ENCODE data around the gene PRSS35. TPM values are rescaled to one million over a fixed set of nuclear protein-coding genes. Genes with fewer than 3 reads are reported as not detected.
"Not testable (repeated sequence)": the region's sequence is repeated elsewhere in the genome, so short reads cannot be mapped to it uniquely, and the experiment has no call there.

The PRSS35 gene
- total and polyA plus RNA-seq, 5 donors: 6.6 to 18.9 (median 9.4) TPM

GRCh38 chr6:83514866-83515466 is 2.6 kb downstream of the PRSS35 start:
- 19% methylated on average over 4 of the region's 4 CpGs for WGBS
- Histone ChIP-seq H3K4me1 (ENCODE audit: control insufficient read depth, insufficient read depth, low read length) (no peaks in the 10 kb centered on the region), H3K27me3 (ENCODE audit: control insufficient read depth, insufficient read depth) (no peaks in the 10 kb centered on the region), H3K27ac (ENCODE audit: low read length) (no peak overlapping the region), H3K4me3 (ENCODE audit: low read length) (no peak overlapping the region), H3K9me3 (ENCODE audit: control insufficient read depth, low read length) (no peaks in the 10 kb centered on the region)
- ATAC-seq (no peak), DNase-seq (no peak)
- intact Hi-C loops (cut with DNase I): loop anchor here (2.0 to 10.0 kb wide), 6 partner anchors 88 to 450 kb away; partner anchors contain the start of genes DOP1A (in 2 of the 4) and UBE3D (in 2 of the 4)

- Histone ChIP-seq H3K9me3 (ENCODE audit: control insufficient read depth, low read length) (no peaks in the 10 kb centered on the region), H3K27me3 (ENCODE audit: control insufficient read depth, insufficient read depth) (no peaks in the 10 kb centered on the region), H3K4me1 (ENCODE audit: control insufficient read depth, insufficient read depth, low read length) (no peaks in the 10 kb centered on the region), H3K27ac (ENCODE audit: low read length) (no peak overlapping the region), H3K4me3 (ENCODE audit: low read length) (no peak overlapping the region)
- DNase-seq (no peak), ATAC-seq (no peak)
- 69% methylated on average over 1 of the region's 1 CpG for WGBS
- intact Hi-C loops (cut with DNase I): loop anchor here in 2 of 4 donors (5.0 to 10.0 kb wide), 2 partner anchors 295 to 453 kb away; partner anchors contain the start of genes DOP1A (in 1 of the 2) and UBE3D (in 1 of the 2)
Measured at GRCh38 chr6:83517500-83517899, 5.2 kb downstream of the PRSS35 start.

- intact Hi-C loops (cut with DNase I): loop anchor here in 2 of 4 donors (5.0 to 10.0 kb wide), 2 partner anchors 297 to 454 kb away; partner anchors contain the start of genes DOP1A (in 1 of the 2) and UBE3D (in 1 of the 2)
- WGBS: 64% methylated on average over 4 of the region's 4 CpGs
- Histone ChIP-seq H3K4me3 (ENCODE audit: low read length) (no peak overlapping the region), H3K9me3 (ENCODE audit: control insufficient read depth, low read length) (no peaks in the 10 kb centered on the region), H3K27me3 (ENCODE audit: control insufficient read depth, insufficient read depth) (no peaks in the 10 kb centered on the region), H3K27ac (ENCODE audit: low read length) (no peak overlapping the region), H3K4me1 (ENCODE audit: control insufficient read depth, insufficient read depth, low read length) (no peaks in the 10 kb centered on the region)
- ATAC-seq (peak in 1 of 2 donors; percentile 33), DNase-seq (no peak)
Measured at GRCh38 chr6:83518816-83519480, 6.6 kb downstream of the PRSS35 start.

GRCh38 chr6:83536034-83536646 is 23.8 kb downstream of the PRSS35 start:
- intact Hi-C loops (cut with DNase I): no loop called here
- H3K27me3 ChIP-seq (ENCODE audit: control insufficient read depth, insufficient read depth): no peaks in the 10 kb centered on the region
- no peak overlapping the region for H3K4me3 ChIP-seq (ENCODE audit: low read length)

GRCh38 chr6:83536647-83537589 is 24.6 kb downstream of the PRSS35 start:
- WGBS: 77% methylated on average over 4 of the region's 4 CpGs
- Histone ChIP-seq H3K27ac (ENCODE audit: low read length) (no peak overlapping the region), H3K4me3 (ENCODE audit: low read length) (no peak overlapping the region), H3K9me3 (ENCODE audit: control insufficient read depth, low read length) (no peaks in the 10 kb centered on the region), H3K4me1 (ENCODE audit: control insufficient read depth, insufficient read depth, low read length) (no peaks in the 10 kb centered on the region), H3K27me3 (ENCODE audit: control insufficient read depth, insufficient read depth) (no peaks in the 10 kb centered on the region)
- ATAC-seq (no peak), DNase-seq (no peak)
- intact Hi-C loops (cut with DNase I): no loop called here

More at GRCh38 chr6:83536034-83536646, 23.8 kb downstream of the PRSS35 start:
- H3K9me3 ChIP-seq (ENCODE audit: control insufficient read depth, low read length): no peaks in the 10 kb centered on the region
- 41% methylated on average over 5 of the region's 5 CpGs for WGBS
- H3K27ac ChIP-seq (ENCODE audit: low read length): no peak overlapping the region
- no peak for ATAC-seq
- no peaks in the 10 kb centered on the region for H3K4me1 ChIP-seq (ENCODE audit: control insufficient read depth, insufficient read depth, low read length)
- peak in 2 of 3 donors; percentile 27 to 53 for DNase-seq

- H3K4me3 ChIP-seq (ENCODE audit: low read length): no peak overlapping the region
- ATAC-seq (no peak), DNase-seq (no peak)
- no peaks in the 10 kb centered on the region for H3K27me3 ChIP-seq (ENCODE audit: control insufficient read depth, insufficient read depth)
- H3K4me1 ChIP-seq (ENCODE audit: control insufficient read depth, insufficient read depth, low read length): no peaks in the 10 kb centered on the region
- no peak overlapping the region for H3K27ac ChIP-seq (ENCODE audit: low read length)
- no peaks in the 10 kb centered on the region for H3K9me3 ChIP-seq (ENCODE audit: control insufficient read depth, low read length)
- intact Hi-C loops (cut with DNase I): no loop called here
- WGBS: 76% methylated on average over 4 of the region's 4 CpGs
Measured at GRCh38 chr6:83539678-83540077, 27.3 kb downstream of the PRSS35 start.

GRCh38 chr6:83546636-83547035 is 34.3 kb downstream of the PRSS35 start:
- ATAC-seq (no peak), DNase-seq (peak in 1 of 3 donors; percentile 38)
- no peak overlapping the region for H3K27ac ChIP-seq (ENCODE audit: low read length)
- no peaks in the 10 kb centered on the region for H3K9me3 ChIP-seq (ENCODE audit: control insufficient read depth, low read length)
- intact Hi-C loops (cut with DNase I): no loop called here
- H3K4me1 ChIP-seq (ENCODE audit: control insufficient read depth, insufficient read depth, low read length): no peaks in the 10 kb centered on the region
- no peak overlapping the region for H3K4me3 ChIP-seq (ENCODE audit: low read length)
- H3K27me3 ChIP-seq (ENCODE audit: control insufficient read depth, insufficient read depth): no peaks in the 10 kb centered on the region
- WGBS: 55% methylated on average over 5 of the region's 5 CpGs

- H3K4me1 ChIP-seq (ENCODE audit: control insufficient read depth, insufficient read depth, low read length); H3K4me3 ChIP-seq (ENCODE audit: low read length); H3K27me3 ChIP-seq (ENCODE audit: control insufficient read depth, insufficient read depth); DNase-seq; intact Hi-C loops (cut with DNase I); H3K27ac ChIP-seq (ENCODE audit: low read length); ATAC-seq; H3K9me3 ChIP-seq (ENCODE audit: control insufficient read depth, low read length): not testable (repeated sequence)
- WGBS: 65% methylated on average over 5 of the region's 5 CpGs
Measured at GRCh38 chr6:83550482-83550881, 38.1 kb downstream of the PRSS35 start.

GRCh38 chr6:83551748-83552147 is 39.4 kb downstream of the PRSS35 start:
- ATAC-seq; H3K9me3 ChIP-seq (ENCODE audit: control insufficient read depth, low read length); intact Hi-C loops (cut with DNase I); H3K27me3 ChIP-seq (ENCODE audit: control insufficient read depth, insufficient read depth); H3K4me3 ChIP-seq (ENCODE audit: low read length); DNase-seq; H3K4me1 ChIP-seq (ENCODE audit: control insufficient read depth, insufficient read depth, low read length); H3K27ac ChIP-seq (ENCODE audit: low read length): not testable (repeated sequence)
- 90% methylated on average over 4 of the region's 4 CpGs for WGBS

GRCh38 chr6:83556871-83557270 is 44.5 kb downstream of the PRSS35 start:
- Histone ChIP-seq H3K27ac (ENCODE audit: low read length) (no peak overlapping the region), H3K4me3 (ENCODE audit: low read length) (no peak overlapping the region), H3K27me3 (ENCODE audit: control insufficient read depth, insufficient read depth) (no peaks in the 10 kb centered on the region), H3K4me1 (ENCODE audit: control insufficient read depth, insufficient read depth, low read length) (no peaks in the 10 kb centered on the region), H3K9me3 (ENCODE audit: control insufficient read depth, low read length) (no peaks in the 10 kb centered on the region)
- intact Hi-C loops (cut with DNase I): no loop called here
- DNase-seq: no peak
- ATAC-seq: no peak
